ENCODE measurements around the gene SYT9. TPM values are rescaled to one million over a fixed set of nuclear protein-coding genes. Genes with fewer than 3 reads are reported as not detected.

The SYT9 gene
- polyA plus RNA-seq, 1 donor = 0.93 TPM

GRCh38 chr11:7421136-7421535, 169.4 kb downstream of the SYT9 start:
- H3K4me3 ChIP-seq (ENCODE audit: low read length) = no peak overlapping the region
- no peak overlapping the region for H3K27ac ChIP-seq (ENCODE audit: low read length)
- no peaks in the 10 kb centered on the region for H3K4me1 ChIP-seq (ENCODE audit: control insufficient read depth, insufficient read depth, low read length)
- DNase-seq = no peak
- no peaks in the 10 kb centered on the region for H3K9me3 ChIP-seq (ENCODE audit: control insufficient read depth, low read depth, low read length)
- H3K27me3 ChIP-seq (ENCODE audit: control insufficient read depth, insufficient read depth, low read length) = peaks cover 5% of the 10 kb centered on the region
- no peaks in the 10 kb centered on the region for H3K36me3 ChIP-seq (ENCODE audit: control insufficient read depth, insufficient read depth, low read length)
- 83% methylated on average over 1 of the region's 1 CpG for WGBS (ENCODE audit: insufficient coverage, low lambda C conversion rate)

GRCh38 chr11:7422544-7423331, 171.0 kb downstream of the SYT9 start:
- no peaks in the 10 kb centered on the region for H3K9me3 ChIP-seq (ENCODE audit: control insufficient read depth, low read depth, low read length)
- no peak overlapping the region for H3K4me3 ChIP-seq (ENCODE audit: low read length)
- H3K27me3 ChIP-seq (ENCODE audit: control insufficient read depth, insufficient read depth, low read length) = peaks cover 5% of the 10 kb centered on the region
- no peaks in the 10 kb centered on the region for H3K4me1 ChIP-seq (ENCODE audit: control insufficient read depth, insufficient read depth, low read length)
- no peak for DNase-seq
- H3K36me3 ChIP-seq (ENCODE audit: control insufficient read depth, insufficient read depth, low read length) = no peaks in the 10 kb centered on the region
- WGBS (ENCODE audit: insufficient coverage, low lambda C conversion rate) = 100% methylated on average over 1 of the region's 5 CpGs
- H3K27ac ChIP-seq (ENCODE audit: low read length) = no peak overlapping the region

- Histone ChIP-seq H3K27ac (ENCODE audit: low read length) (no peak overlapping the region), H3K36me3 (ENCODE audit: control insufficient read depth, insufficient read depth, low read length) (no peaks in the 10 kb centered on the region), H3K4me3 (ENCODE audit: low read length) (no peak overlapping the region), H3K9me3 (ENCODE audit: control insufficient read depth, low read depth, low read length) (no peaks in the 10 kb centered on the region), H3K4me1 (ENCODE audit: control insufficient read depth, insufficient read depth, low read length) (no peaks in the 10 kb centered on the region), H3K27me3 (ENCODE audit: control insufficient read depth, insufficient read depth, low read length) (peaks cover 9% of the 10 kb centered on the region)
- WGBS (ENCODE audit: insufficient coverage, low lambda C conversion rate) = no CpG with 5 or more reads among the region's 3 CpGs
- DNase-seq = no peak
Observed at GRCh38 chr11:7423946-7424345, 172.2 kb downstream of the SYT9 start.

- WGBS (ENCODE audit: insufficient coverage, low lambda C conversion rate) = 50% methylated on average over 1 of the region's 3 CpGs
Observed at GRCh38 chr11:7427733-7428132, 176.0 kb downstream of the SYT9 start.

GRCh38 chr11:7428196-7428595, 176.5 kb downstream of the SYT9 start:
- Histone ChIP-seq H3K27ac (ENCODE audit: low read length) (no peak overlapping the region), H3K4me3 (ENCODE audit: low read length) (no peak overlapping the region), H3K4me1 (ENCODE audit: control insufficient read depth, insufficient read depth, low read length) (no peaks in the 10 kb centered on the region), H3K36me3 (ENCODE audit: control insufficient read depth, insufficient read depth, low read length) (no peaks in the 10 kb centered on the region), H3K9me3 (ENCODE audit: control insufficient read depth, low read depth, low read length) (no peaks in the 10 kb centered on the region), H3K27me3 (ENCODE audit: control insufficient read depth, insufficient read depth, low read length) (peaks cover 9% of the 10 kb centered on the region)
- no peak for DNase-seq
- WGBS (ENCODE audit: insufficient coverage, low lambda C conversion rate) = no CpG with 5 or more reads among the region's 2 CpGs

More at GRCh38 chr11:7427733-7428132, 176.0 kb downstream of the SYT9 start:
- Histone ChIP-seq H3K9me3 (ENCODE audit: control insufficient read depth, low read depth, low read length) (no peaks in the 10 kb centered on the region), H3K4me1 (ENCODE audit: control insufficient read depth, insufficient read depth, low read length) (no peaks in the 10 kb centered on the region), H3K27ac (ENCODE audit: low read length) (no peak overlapping the region), H3K36me3 (ENCODE audit: control insufficient read depth, insufficient read depth, low read length) (no peaks in the 10 kb centered on the region), H3K4me3 (ENCODE audit: low read length) (no peak overlapping the region), H3K27me3 (ENCODE audit: control insufficient read depth, insufficient read depth, low read length) (peaks cover 9% of the 10 kb centered on the region)
- no peak for DNase-seq

- Histone ChIP-seq H3K4me3 (ENCODE audit: low read length) (no peak overlapping the region), H3K27ac (ENCODE audit: low read length) (no peak overlapping the region), H3K4me1 (ENCODE audit: control insufficient read depth, insufficient read depth, low read length) (no peaks in the 10 kb centered on the region), H3K27me3 (ENCODE audit: control insufficient read depth, insufficient read depth, low read length) (peaks cover 7% of the 10 kb centered on the region), H3K36me3 (ENCODE audit: control insufficient read depth, insufficient read depth, low read length) (no peaks in the 10 kb centered on the region), H3K9me3 (ENCODE audit: control insufficient read depth, low read depth, low read length) (no peaks in the 10 kb centered on the region)
- DNase-seq = no peak
- no CpG with 5 or more reads among the region's 2 CpGs for WGBS (ENCODE audit: insufficient coverage, low lambda C conversion rate)
Observed at GRCh38 chr11:7430496-7430895, 178.8 kb downstream of the SYT9 start.

- Histone ChIP-seq H3K36me3 (ENCODE audit: control insufficient read depth, insufficient read depth, low read length) (no peaks in the 10 kb centered on the region), H3K4me3 (ENCODE audit: low read length) (no peak overlapping the region), H3K27ac (ENCODE audit: low read length) (no peak overlapping the region), H3K27me3 (ENCODE audit: control insufficient read depth, insufficient read depth, low read length) (no peaks in the 10 kb centered on the region), H3K4me1 (ENCODE audit: control insufficient read depth, insufficient read depth, low read length) (no peaks in the 10 kb centered on the region), H3K9me3 (ENCODE audit: control insufficient read depth, low read depth, low read length) (no peaks in the 10 kb centered on the region)
- no peak for DNase-seq
- no CpG with 5 or more reads among the region's 2 CpGs for WGBS (ENCODE audit: insufficient coverage, low lambda C conversion rate)
Observed at GRCh38 chr11:7435176-7435575, 183.5 kb downstream of the SYT9 start.

DNA sequence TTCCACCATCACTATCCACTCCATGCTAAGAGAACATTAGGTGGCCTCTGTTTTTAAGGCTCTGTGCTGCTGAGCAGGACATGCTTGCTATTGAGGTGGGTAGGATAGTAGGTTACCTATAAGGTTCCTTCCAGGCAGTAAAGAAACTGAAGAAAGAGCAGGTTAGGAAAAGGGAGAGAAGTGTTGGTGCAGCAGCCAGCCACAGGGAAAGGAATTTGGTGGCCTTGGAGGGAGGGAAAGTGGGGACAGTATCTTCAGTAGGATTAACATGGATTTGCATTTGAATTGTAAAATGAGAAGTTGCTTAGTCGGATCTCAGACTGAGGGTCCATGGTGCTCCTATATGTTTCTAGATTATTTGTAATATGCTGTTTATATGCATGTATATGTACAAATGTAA, 184.4 kb downstream of the SYT9 start:
- Histone ChIP-seq H3K4me1 (ENCODE audit: control insufficient read depth, insufficient read depth, low read length) (no peaks in the 10 kb centered on the region), H3K36me3 (ENCODE audit: control insufficient read depth, insufficient read depth, low read length) (no peaks in the 10 kb centered on the region), H3K27ac (ENCODE audit: low read length) (no peak overlapping the region), H3K9me3 (ENCODE audit: control insufficient read depth, low read depth, low read length) (no peaks in the 10 kb centered on the region), H3K27me3 (ENCODE audit: control insufficient read depth, insufficient read depth, low read length) (no peaks in the 10 kb centered on the region), H3K4me3 (ENCODE audit: low read length) (no peak overlapping the region)
- DNase-seq = no peak
- WGBS (ENCODE audit: insufficient coverage, low lambda C conversion rate) = no CpG with 5 or more reads among the region's 1 CpG

- no peak for DNase-seq
- WGBS (ENCODE audit: insufficient coverage, low lambda C conversion rate) = 65% methylated on average over 2 of the region's 5 CpGs
- no peak overlapping the region for H3K27ac ChIP-seq (ENCODE audit: low read length)
Observed at GRCh38 chr11:7436657-7437056, 185.0 kb downstream of the SYT9 start.

GRCh38 chr11:7437696-7438095, 186.0 kb downstream of the SYT9 start:
- Histone ChIP-seq H3K27ac (ENCODE audit: low read length) (no peak overlapping the region), H3K4me1 (ENCODE audit: control insufficient read depth, insufficient read depth, low read length) (no peaks in the 10 kb centered on the region)
- no CpG with 5 or more reads among the region's 3 CpGs for WGBS (ENCODE audit: insufficient coverage, low lambda C conversion rate)

More at GRCh38 chr11:7436657-7437056, 185.0 kb downstream of the SYT9 start:
- Histone ChIP-seq H3K4me1 (ENCODE audit: control insufficient read depth, insufficient read depth, low read length) (no peaks in the 10 kb centered on the region), H3K36me3 (ENCODE audit: control insufficient read depth, insufficient read depth, low read length) (no peaks in the 10 kb centered on the region), H3K4me3 (ENCODE audit: low read length) (no peak overlapping the region), H3K27me3 (ENCODE audit: control insufficient read depth, insufficient read depth, low read length) (no peaks in the 10 kb centered on the region), H3K9me3 (ENCODE audit: control insufficient read depth, low read depth, low read length) (no peaks in the 10 kb centered on the region)

GRCh38 chr11:7439746-7440320, 188.1 kb downstream of the SYT9 start:
- Histone ChIP-seq H3K27me3 (ENCODE audit: control insufficient read depth, insufficient read depth, low read length) (no peaks in the 10 kb centered on the region), H3K36me3 (ENCODE audit: control insufficient read depth, insufficient read depth, low read length) (no peaks in the 10 kb centered on the region)
- no CpG with 5 or more reads among the region's 3 CpGs for WGBS (ENCODE audit: insufficient coverage, low lambda C conversion rate)

More at GRCh38 chr11:7437696-7438095, 186.0 kb downstream of the SYT9 start:
- H3K27me3 ChIP-seq (ENCODE audit: control insufficient read depth, insufficient read depth, low read length) = no peaks in the 10 kb centered on the region
- H3K4me3 ChIP-seq (ENCODE audit: low read length) = no peak overlapping the region
- H3K36me3 ChIP-seq (ENCODE audit: control insufficient read depth, insufficient read depth, low read length) = no peaks in the 10 kb centered on the region
- H3K9me3 ChIP-seq (ENCODE audit: control insufficient read depth, low read depth, low read length) = no peaks in the 10 kb centered on the region
- DNase-seq = no peak

More at GRCh38 chr11:7439746-7440320, 188.1 kb downstream of the SYT9 start:
- no peaks in the 10 kb centered on the region for H3K4me1 ChIP-seq (ENCODE audit: control insufficient read depth, insufficient read depth, low read length)
- no peak overlapping the region for H3K4me3 ChIP-seq (ENCODE audit: low read length)
- H3K27ac ChIP-seq (ENCODE audit: low read length) = no peak overlapping the region
- DNase-seq = no peak
- no peaks in the 10 kb centered on the region for H3K9me3 ChIP-seq (ENCODE audit: control insufficient read depth, low read depth, low read length)
